Measurements from ENCODE around the gene MCM10. TPM values are rescaled to one million over a fixed set of nuclear protein-coding genes. Genes with fewer than 3 reads are reported as not detected.

The MCM10 gene
- total RNA-seq, 4 donors from 2014 or later, result 0.41 to 0.75 (median 0.62) TPM

GRCh38 chr10:13143766-13144165, 17.6 kb upstream of the MCM10 start:
- Histone ChIP-seq H3K9me3 (no peaks in the 10 kb centered on the region), H3K4me3 (no peak overlapping the region), H3K27me3 (no peaks in the 10 kb centered on the region), H3K36me3 (peaks cover 0 to 27% (median 5%) of the 10 kb centered on the region in 4 donors), H3K4me1 (no peaks in the 10 kb centered on the region), H3K27ac (no peak overlapping the region)
- TF ChIP-seq CTCF (IDR thresholded peaks at IDR 0.05) (no peak), POLR2A (IDR thresholded peaks at IDR 0.05) (no peak), POLR2AphosphoS5 (IDR thresholded peaks at IDR 0.05) (no peak), EP300 (IDR thresholded peaks at IDR 0.05; ENCODE audit: low read depth) (no peak)
- in situ Hi-C loops (cut with MboI; ENCODE audit: low pct_ligation_motif_present in 1 of 4, low pct_unique_long_range_greater_than_20kb in 1 of 4, low sequenced_read_pairs in 3 of 4) (no loop called here), intact Hi-C loops (cut with DNase I; ENCODE audit: low total_unique reads) (no loop called here)
- WGBS, 2 donors (ENCODE audit: low coverage in 1 of 2), result 83 to 100% methylated on average over 1 of the region's 1 CpG
- no peak for DNase-seq

- peaks cover 0 to 22% (median 5%) of the 10 kb centered on the region in 4 donors for H3K36me3 ChIP-seq
- H3K4me1 ChIP-seq, result no peaks in the 10 kb centered on the region
- no peaks in the 10 kb centered on the region for H3K27me3 ChIP-seq
- DNase-seq, result no peak
- H3K9me3 ChIP-seq, result peaks cover 0 to 6% of the 10 kb centered on the region in 2 donors
- intact Hi-C loops (cut with DNase I; ENCODE audit: low total_unique reads), result no loop called here
- no peak overlapping the region for H3K27ac ChIP-seq
- no peak overlapping the region for H3K4me3 ChIP-seq
- in situ Hi-C loops (cut with MboI; ENCODE audit: low pct_ligation_motif_present in 1 of 4, low pct_unique_long_range_greater_than_20kb in 1 of 4, low sequenced_read_pairs in 3 of 4), result no loop called here
- WGBS, 2 donors (ENCODE audit: low coverage in 1 of 2), result 97% methylated on average over 3 of the region's 3 CpGs
- TF ChIP-seq POLR2AphosphoS5 (IDR thresholded peaks at IDR 0.05) (no peak), EP300 (IDR thresholded peaks at IDR 0.05; ENCODE audit: low read depth) (no peak), POLR2A (IDR thresholded peaks at IDR 0.05) (no peak), CTCF (IDR thresholded peaks at IDR 0.05) (no peak)
Observed at GRCh38 chr10:13144814-13145213, 16.5 kb upstream of the MCM10 start.

- intact Hi-C loops (cut with DNase I; ENCODE audit: low total_unique reads), result no loop called here
- TF ChIP-seq EP300 (IDR thresholded peaks at IDR 0.05; ENCODE audit: low read depth) (no peak), POLR2A (IDR thresholded peaks at IDR 0.05) (no peak), CTCF (IDR thresholded peaks at IDR 0.05) (no peak), POLR2AphosphoS5 (IDR thresholded peaks at IDR 0.05) (no peak)
- WGBS, 2 donors (ENCODE audit: low coverage in 1 of 2), result 68% methylated on average over 1 of the region's 1 CpG; no CpG with 5 or more reads in 1 of the 2 donors
- H3K27ac ChIP-seq, result no peak overlapping the region
- H3K4me3 ChIP-seq, result no peak overlapping the region
- in situ Hi-C loops (cut with MboI; ENCODE audit: low pct_ligation_motif_present in 1 of 4, low pct_unique_long_range_greater_than_20kb in 1 of 4, low sequenced_read_pairs in 3 of 4), result no loop called here
- H3K4me1 ChIP-seq, result no peaks in the 10 kb centered on the region
- peaks cover 0 to 6% of the 10 kb centered on the region in 2 donors for H3K9me3 ChIP-seq
- H3K36me3 ChIP-seq, result peaks cover 0 to 7% (median 0%) of the 10 kb centered on the region in 4 donors
- no peaks in the 10 kb centered on the region for H3K27me3 ChIP-seq
- DNase-seq, result no peak
Observed at GRCh38 chr10:13146379-13146778, 15.0 kb upstream of the MCM10 start.

- Histone ChIP-seq H3K36me3 (peaks cover 0 to 7% (median 0%) of the 10 kb centered on the region in 4 donors), H3K4me1 (no peaks in the 10 kb centered on the region), H3K27me3 (no peaks in the 10 kb centered on the region), H3K9me3 (peaks cover 0 to 6% of the 10 kb centered on the region in 2 donors), H3K4me3 (no peak overlapping the region), H3K27ac (no peak overlapping the region)
- no peak for DNase-seq
- no peak for TF ChIP-seq POLR2AphosphoS5 (IDR thresholded peaks at IDR 0.05)
- TF ChIP-seq POLR2A (IDR thresholded peaks at IDR 0.05), result no peak
- TF ChIP-seq EP300 (IDR thresholded peaks at IDR 0.05; ENCODE audit: low read depth), result no peak
- no peak for TF ChIP-seq CTCF (IDR thresholded peaks at IDR 0.05)
- intact Hi-C loops (cut with DNase I; ENCODE audit: low total_unique reads), result no loop called here
- in situ Hi-C loops (cut with MboI; ENCODE audit: low pct_ligation_motif_present in 1 of 4, low pct_unique_long_range_greater_than_20kb in 1 of 4, low sequenced_read_pairs in 3 of 4), result no loop called here
Observed at GRCh38 chr10:13147161-13147560, 14.2 kb upstream of the MCM10 start.
